Measurements from ENCODE around the gene TUBA1C.
"Not testable (repeated sequence)": the region's sequence is repeated elsewhere in the genome, so short reads cannot be mapped to it uniquely, and the experiment has no call there.

TUBA1C gene

DNA sequence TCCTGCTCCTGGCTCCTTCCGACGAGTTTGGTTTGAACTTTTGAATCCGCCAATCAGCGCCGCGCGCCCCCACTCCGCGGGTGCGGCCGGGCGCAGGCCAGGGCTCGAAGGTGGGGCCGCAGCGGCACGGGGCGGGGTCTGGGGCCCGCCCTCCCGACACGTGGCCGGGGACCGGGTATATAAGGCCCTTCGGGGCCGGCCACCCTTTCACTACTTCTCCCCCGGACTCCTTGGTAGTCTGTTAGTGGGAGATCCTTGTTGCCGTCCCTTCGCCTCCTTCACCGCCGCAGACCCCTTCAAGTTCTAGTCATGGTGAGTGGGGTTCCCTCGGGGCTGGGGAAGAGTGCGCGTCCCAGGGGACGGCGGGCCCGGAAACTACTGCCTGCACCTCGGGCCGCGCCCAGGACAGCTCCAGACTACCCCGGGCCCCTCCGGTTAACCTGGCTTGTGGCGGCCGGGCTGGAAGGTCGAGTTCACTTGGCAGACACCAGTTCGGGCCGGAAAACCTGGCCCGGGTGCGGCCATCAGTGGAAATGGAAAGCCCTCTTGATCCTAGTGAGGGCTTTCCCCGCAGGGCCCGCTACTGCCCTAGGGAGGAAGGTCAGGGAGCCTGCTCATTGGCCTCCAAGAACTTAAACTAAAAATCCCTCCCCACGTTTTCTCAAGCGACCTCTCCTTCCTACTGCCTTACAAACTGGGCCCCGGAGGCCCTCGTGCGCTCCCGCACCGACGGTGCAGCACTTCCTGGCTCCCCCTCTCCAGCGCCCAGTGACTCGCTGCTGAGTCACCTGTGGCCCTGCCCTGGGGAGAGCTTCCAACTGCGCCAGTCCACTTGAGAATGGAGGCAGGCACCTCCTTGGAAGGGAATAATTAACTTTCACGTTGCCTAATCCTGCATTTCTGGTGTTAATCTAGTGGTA lies at the start of gene TUBA1C:
TUBA1C (plus strand) TSS at position 210 of the 920 bp plus-strand sequence; CDS start at position 310, 100 bp downstream.
- peak; percentile 71 for DNase-seq (ENCODE audit: low read depth, low spot score)

DNA sequence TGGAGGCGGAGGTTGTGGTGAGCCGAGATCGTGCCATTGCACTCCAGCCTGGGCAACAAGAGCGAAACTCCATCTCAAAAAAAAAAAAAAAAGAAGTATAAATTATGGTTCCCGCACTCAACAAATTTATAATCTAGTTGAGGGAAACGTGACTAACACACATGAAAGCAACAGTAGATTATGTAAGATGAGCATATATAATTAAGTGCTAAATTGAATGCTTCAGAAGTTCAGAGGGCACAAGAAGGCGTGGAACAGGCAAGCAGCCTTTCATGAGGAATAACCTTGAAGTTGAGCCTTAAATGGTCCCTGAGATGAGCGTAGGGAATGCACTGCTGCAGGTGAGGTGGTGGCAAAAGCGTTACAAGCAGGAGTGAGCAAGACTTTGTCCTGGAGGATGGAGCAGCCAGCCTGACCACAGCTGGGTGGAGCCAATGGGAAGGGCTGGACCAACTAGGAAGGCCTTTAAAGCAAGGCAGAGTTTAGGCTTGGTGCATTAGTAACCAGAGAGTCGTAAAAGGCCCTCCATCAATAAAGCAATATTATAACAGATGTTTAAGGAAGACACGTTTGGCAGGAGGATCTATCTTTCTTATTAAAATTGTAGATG lies 45.4 kb upstream of the TUBA1C start:
- no peak for DNase-seq (ENCODE audit: low read depth, low spot score)

DNA sequence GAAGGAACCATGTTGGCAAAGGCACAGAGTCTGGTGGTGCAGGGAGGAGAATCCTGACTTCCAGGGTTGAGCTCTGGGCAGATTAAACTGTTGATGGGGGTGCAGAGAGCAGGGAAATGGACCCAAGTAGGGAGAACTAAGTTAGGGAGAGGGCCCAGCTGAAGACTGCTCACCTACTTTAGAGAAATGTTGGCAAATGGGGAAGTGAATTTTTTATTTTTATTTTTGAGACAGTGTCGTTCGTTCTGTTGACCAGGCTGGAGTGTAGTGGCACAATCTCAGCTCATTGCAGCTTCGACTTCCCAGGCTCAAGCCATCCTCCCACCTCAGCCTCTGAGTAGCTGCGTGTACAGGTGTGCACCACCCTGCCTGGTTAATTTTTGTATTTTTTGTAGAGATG lies 43.9 kb upstream of the TUBA1C start:
- no peak for DNase-seq (ENCODE audit: low read depth, low spot score)

DNA sequence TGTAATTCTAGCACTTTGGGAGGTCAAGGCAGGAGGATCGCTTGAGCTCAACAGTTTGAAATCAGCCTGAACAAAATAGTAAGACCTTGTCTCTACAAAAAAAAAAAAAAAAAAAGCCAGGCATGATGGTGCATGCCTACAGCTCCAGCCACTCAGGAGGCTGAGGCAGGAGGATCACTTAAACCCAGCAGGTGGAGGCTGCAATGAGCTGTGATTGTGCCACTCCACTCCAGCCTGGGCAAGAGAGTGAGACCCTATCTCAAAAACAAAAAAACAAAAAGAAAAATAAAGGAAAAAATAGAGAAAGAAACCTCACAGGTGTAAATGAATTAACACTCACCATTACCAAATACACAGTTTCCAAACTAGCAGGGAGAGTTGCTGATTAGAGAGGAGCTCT lies 41.8 kb upstream of the TUBA1C start:
- DNase-seq (ENCODE audit: low read depth, low spot score): no peak

DNA sequence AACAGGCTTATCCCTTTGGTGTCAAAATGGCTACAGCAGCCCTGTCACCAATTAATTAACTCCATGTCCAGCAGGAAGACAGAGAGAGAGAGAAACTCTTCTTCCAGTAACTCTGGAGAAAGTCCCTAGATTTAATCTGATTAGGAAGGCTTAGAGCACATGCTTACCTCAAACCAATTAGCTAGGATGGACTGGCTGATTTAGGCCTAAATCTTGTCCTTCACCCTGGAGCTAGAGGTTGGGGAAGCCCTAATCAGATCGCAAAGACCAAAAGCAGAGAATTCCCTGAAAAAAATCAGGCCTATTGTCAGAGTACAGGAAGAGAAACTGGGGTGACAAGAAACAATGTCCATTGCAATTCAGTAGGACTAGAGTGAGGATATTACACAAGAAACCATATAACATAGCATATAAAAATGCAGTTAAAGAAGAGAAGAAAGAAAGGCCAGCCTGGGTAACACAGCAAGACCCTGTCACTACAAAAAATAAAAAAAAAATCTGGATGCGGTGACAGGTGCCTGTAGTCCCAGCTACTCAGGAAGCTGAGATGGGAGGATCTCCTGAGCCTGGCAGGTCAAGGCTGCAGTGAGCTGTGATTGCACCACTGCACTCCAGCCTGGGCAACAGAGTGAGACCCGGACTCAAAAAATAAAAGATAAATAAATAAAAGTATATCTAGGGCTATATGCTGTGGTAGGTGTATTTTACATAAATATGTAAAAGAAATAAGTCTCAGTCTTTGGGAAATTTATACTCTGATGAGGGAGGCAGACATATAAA lies 41.1 kb upstream of the TUBA1C start:
- no peak for DNase-seq (ENCODE audit: low read depth, low spot score)

DNA sequence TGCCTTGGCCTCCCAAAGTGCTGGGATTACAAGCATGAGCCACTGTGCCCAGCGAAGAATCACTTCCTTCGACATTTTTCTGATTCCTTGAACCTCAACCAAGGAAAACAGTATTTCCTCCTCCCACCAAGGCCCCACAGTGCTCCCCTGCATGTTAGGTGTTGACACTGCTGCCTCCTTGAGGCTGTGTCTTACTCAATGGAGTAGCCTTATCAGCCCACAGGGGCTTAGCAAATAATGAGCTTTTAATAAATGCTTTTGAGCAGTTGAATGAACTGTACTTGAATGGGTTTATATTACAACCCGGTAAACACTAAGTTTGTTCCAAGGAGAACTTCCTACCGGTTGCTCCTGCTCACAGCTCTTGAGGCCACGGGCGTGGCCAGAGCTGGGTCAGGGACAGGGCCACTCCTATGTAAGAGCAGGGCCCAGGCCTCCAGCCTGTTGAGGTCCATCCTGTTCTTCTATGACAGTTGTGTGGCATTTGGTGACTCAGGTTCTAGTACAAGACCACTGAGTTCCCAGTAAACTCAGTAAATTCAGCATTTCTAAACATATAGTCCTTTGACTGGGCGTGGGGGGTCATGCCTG lies 39.2 kb upstream of the TUBA1C start:
- no peak for DNase-seq (ENCODE audit: low read depth, low spot score)

DNA sequence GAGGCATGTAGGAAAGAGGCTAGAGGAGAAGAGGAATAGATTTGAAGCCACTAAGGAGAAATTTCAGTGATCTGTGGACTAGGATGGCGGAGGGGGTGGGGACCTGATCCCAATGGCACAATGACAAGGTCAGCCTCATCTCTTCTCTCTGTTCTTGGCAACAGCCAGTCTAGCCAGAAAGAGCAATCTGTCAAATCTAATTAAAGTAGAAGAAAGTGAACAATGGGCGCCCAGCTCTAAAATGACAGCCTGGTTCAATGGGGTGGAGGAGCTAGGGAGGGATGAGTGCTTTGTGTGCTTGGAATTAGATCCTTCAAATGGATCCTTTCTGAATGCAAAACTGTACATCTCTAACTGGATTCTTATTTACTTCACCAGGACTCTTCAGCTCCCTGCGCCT lies 37.2 kb upstream of the TUBA1C start:
- DNase-seq (ENCODE audit: low read depth, low spot score): no peak

DNA sequence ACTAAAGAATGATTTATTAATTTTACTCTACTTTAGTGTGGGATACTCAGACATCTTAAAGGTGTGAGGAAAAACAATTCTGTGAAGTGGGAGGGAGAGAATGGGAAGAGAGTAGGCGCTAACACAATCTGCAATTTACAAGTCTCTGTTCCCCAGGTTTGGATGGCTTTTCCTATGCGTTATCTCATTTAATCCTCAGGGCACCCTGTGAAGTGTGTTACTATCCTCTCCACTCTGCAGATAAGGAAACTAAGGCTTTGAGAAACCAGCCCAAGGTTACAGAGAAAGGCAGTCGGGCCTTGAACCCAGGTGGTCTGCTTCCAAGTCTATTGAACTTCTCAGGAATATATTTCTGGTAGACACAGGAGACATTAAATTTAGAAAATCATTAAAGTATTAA lies 36.2 kb upstream of the TUBA1C start:
- DNase-seq (ENCODE audit: low read depth, low spot score): no peak

DNA sequence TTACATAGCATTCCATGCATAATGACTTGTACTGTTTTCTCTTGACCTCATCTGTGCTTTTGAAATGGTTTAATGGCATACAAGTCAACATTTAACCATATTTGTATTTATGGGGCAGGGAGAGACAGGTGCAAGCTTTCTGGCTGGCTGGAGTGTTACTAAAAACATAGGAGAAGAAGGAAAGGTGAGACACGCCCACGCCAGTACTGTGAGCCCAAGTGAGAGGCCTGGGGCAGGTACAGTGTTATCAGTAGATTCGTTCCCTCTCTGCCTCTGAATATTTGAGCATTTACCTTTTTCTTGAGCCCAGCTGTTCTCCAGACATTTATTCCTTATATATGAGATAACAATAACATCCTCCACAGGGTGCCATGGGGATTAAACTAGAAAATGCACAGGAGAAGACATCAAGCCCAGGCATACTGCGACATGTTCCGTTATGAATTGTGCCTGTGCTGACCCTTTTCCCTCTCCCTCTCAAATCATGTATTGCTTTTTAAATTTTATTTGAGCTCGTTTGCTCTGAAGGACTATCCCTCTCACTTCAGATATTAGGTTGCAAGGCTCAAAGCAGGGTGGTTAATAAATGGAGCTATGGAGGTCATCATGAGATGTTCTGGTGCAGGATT lies 34.6 kb upstream of the TUBA1C start:
- DNase-seq (ENCODE audit: low read depth, low spot score): no peak

DNA sequence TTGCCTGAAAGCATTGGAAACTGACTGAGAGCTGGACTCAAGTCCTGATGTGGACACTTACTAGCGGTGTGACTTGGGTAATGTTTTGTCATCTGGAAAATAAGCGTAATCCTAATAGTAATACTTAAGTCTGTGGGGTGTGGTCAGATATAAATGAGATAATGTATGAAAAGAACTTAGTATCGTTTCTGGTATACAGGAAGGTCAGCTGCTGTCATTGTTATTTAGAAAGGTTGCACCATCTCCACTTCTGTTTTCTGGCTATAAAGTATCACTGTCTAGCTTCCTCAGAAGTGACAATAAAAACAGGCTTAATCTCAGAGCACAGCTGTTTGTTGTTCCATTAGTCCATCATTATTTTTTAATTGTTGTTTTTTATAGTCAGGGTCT lies 34.1 kb upstream of the TUBA1C start:
- no peak for DNase-seq (ENCODE audit: low read depth, low spot score)

DNA sequence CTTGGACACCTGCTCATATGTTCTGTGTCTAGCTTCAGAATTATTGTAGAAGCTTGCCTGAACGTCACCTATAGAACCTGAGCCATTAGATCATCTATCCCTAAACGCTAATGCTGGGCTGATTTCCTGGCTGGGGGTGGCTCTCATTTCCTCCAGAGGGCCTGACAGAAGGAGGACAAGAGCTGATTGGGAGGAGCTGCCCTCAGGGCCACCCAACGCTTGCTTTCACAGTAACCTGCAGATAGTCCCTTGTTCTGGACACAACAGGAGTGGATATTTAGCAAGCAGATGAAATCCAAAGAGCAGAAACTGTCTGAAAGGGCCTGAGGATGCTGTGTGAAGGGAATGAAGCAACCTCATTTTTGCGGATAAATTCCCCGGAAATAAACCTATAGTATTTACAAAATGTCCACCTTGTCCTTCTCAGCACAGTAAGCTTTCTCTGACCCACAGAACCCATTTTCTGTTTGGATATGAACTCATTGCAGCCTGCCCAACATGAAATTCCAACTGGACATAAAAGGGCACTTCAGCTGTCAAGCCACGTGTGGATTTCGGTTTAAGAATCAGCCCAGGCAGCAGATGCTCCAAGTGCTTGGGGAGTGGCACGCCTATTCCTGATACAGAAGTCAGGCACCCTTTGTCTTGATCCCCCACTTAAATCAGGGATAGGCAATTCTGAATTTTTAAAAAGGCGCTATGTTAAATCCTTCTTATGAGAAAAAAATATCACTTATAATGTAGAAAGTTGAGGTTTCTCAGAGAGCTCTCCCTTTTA lies 32.8 kb upstream of the TUBA1C start:
- DNase-seq (ENCODE audit: low read depth, low spot score): no peak

DNA sequence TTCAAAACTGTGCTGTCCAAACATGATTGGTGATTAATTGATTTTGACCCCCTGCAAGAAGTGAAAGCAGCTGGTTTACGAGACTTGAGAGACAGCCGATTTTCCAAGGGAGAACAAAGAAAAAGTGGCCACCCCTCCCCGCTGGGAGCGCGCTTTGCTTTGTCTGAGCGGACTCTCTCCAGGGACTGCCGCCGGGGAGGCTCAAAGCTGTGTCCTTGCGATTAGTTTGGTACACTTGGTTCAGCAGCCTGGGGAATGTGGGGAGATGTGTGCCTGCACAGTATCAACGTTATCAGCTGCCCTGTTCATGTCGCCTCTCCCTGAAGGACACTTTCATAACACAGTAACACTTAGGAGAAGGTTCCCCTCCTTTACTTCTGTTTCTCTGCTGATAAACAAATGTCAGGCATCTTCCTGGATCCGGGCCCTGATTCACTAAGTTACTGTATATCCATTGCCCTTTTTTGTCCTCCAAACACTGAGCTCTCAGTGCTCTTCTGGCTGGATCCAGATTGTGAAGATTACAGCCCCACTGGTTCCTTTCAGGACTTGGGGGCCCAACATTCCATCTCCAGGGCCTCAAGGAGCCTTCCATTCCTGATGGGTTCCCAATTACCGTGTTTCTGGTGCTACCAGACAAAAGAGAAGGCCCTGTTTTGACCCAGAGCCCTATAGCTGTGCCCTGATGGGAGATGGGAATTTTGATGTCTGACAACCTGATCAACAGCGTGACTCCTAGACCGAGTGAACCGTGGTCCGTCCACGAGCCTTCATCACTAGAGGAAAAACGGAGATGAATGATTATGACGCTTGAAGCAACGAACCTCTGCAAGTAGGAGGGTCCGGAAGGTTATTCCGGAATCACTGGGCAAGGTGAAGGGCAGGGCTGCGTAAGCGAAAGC lies 31.7 kb upstream of the TUBA1C start:
- no peak for DNase-seq (ENCODE audit: low read depth, low spot score)

DNA sequence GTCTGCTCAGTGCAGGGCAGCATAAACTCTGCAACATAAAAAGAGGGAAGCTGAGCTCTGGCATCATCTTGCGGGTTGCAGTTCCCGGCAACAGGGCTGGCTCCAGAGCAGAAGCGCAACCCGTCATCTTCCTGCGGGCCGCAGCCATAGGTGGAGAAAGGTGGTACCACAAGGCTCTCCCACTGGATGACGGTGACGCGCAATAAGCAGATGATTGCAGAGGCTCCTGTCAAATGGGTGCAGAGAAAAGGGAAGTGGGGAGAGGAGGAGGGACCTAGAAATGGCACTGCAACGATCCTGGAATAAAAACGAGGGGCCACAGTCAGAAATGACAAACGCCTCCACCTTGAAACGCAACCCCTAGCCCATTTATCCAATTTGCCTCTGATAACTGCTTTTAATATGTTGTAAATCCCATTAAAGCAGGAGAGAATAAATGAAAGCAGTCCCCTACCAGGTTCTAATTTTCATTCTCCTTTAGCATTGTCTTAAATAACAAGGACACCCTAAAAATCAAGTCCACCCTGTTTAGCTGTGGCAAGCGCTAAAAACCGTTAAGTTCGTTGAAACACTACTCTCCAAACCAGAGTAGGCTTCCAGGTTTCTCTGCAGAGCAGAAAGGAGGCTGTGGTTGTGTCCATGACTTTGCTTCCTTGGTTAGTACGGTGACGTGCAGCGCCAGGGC lies 30.9 kb upstream of the TUBA1C start:
- no peak for DNase-seq (ENCODE audit: low read depth, low spot score)

DNA sequence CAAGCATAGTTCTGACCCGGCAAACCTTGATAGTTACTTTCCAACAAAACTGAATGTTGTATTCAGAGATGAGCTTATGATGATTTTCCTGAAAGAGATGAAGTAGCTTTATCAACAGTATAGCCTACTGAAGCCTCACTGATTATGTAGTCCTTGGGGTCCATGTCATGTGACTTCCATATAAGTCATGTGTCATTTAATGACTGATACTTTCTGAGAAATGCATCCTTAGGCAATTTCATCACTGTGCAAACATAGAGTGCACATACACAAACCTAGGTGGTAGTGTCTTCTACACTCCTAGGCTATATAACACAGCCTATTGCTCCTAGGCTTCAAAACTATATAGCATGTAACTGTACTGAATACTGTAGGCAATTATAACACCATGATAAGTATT lies 28.5 kb upstream of the TUBA1C start:
- no peak for DNase-seq (ENCODE audit: low read depth, low spot score)

DNA sequence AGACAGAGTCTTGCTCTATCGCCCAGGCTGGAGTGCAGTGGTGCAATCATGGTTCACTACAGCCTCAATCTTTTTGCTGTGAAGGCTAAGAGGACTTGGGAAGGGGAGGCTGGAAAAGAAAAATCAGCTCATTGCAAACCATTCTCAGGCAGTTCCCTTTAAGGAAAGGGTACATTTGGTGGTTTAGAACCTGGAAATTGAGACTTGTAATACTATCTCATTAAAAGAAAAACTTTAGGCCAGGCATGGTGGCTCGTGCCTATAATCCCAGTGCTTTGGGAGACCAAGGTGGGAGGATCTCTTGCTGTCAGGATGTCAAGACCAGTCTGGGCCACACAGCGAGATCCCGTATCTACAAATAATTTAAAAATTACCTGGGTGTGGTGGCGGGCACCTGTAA lies 21.3 kb upstream of the TUBA1C start:
- DNase-seq (ENCODE audit: low read depth, low spot score): no peak

DNA sequence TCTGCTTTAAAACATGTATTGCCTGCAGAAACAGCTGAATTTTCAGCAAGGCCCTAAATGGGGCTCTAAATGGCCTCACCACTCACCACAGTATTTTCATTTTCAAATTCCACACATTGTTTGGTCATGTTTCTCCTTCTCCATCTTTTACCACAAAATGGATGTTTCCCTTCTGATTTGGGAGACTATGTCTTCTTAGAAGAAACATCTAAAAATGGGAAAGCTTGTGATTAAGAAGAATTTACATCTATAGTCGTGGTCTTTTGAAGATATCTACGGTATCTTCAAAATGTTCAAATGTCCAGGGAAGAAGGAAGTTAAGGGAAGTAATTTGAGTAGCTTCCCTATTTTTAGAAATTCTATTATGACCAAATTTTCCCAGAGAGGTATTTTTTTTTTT lies 20.7 kb upstream of the TUBA1C start:
- DNase-seq (ENCODE audit: low read depth, low spot score): no peak

DNA sequence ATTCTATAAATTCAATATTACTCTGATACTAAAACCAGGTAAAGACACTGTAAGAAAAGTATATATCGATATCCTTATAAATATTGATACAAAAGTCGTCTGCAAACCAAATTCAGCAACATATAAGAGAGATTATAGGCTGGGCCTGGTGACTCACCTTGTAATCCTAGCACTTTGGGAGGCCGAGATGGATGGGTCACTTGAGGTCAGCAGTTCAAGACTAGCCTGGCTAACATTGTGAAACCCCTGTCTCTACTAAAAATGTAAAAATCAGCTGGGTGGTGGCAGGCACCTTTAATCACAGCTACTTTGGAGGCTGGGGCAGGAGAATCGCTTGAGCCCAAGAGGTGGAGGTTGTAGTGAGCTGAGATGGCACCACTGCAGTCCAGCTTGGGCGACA lies 13.5 kb upstream of the TUBA1C start:
- no peak for DNase-seq (ENCODE audit: low read depth, low spot score)

DNA sequence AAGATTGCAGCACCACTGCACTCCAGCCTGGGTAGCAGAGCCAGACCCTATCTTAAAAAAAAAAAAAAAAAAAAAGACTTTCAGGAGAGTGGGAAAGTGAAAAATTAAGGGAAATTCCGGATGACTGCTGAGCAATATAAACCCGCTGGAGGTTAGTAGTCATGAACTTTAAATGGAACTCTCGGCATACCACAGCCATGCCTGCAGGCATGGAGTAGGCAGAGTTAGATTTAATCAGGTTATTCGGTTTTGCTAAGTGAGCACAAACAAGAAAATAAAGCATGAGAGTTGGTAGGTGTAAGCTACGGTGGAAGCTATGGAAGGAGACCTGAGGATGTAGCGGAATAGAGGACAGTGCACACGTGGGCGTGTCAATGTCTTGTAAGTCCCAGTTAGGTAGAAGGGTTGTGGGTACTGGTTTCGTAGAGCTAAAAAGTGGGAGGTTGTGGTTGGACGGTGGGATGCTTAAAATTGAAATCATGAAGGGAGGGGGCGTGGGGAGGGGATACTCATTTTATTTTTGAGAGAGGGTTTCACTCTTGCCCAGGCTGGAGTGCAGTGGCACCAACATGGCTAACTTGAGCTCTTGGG lies 11.8 kb upstream of the TUBA1C start:
- DNase-seq (ENCODE audit: low read depth, low spot score): no peak

DNA sequence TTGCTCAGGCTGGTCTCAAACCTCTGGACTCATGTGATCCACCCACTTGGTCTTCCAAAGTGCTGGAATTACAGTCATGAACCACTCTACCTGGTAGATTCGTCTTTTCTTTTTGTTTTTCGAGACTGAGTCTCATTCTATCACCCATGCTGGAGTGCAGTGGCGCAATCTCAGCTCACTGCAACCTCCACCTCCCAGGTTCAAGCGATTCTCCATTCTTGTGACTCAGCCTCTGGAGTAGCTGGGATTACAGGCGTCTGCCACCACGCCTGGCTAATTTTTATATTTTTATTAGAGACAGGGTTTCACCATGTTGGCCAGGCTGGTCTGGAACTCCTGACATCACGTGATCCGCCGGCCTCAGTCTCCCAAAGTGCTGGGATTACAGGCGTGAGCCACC lies 9.4 kb upstream of the TUBA1C start:
- not testable (repeated sequence) for DNase-seq (ENCODE audit: low read depth, low spot score)
